Keratinocyte (primary cell): Measurements from ENCODE around the gene PPP2R5C.

Experiments used
- EZH2 ChIP-seq: IDR thresholded peaks from one replicate; pipeline ENCODE4 v1.6.1; 2012; ENCODE audit warnings: inconsistent platforms, mild to moderate bottlenecking, low read length, moderate library complexity
- TF ChIP-seq, protein P1 (sequence below), 3 experiments: IDR thresholded peaks in 1 of 3; conservative IDR thresholded peaks in 1 of 3; optimal IDR thresholded peaks in 1 of 3; 2 replicates in 2 of 3; 3 replicates in 1 of 3; pipeline versions ENCODE3 to v1.5.1; 2011; ENCODE audit warnings: low read length in 3 of 3, mild to moderate bottlenecking in 3 of 3, moderate library complexity in 2 of 3, control low read depth in 1 of 3, inconsistent platforms in 1 of 3; ENCODE audit not compliant: insufficient read depth in 2 of 3; ENCODE audit errors: extremely low read depth in 1 of 3

DNA sequence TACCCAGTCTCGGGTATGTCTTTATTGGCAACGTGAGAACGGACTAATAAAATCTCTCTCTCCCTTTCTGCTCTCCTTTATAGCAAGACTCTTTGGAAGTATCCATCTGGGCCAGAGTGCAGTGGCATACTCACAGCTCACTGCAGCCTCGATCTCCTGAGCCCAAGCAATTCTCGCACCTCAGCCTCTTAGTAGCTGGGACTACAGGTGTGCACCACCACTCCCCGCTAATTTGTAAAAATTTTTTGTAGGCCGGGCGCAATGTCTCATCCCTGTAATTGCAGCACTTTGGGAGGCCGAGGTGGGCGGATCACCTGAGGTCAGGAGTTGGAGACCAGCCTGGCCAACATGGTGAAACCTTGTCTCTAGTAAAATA lies 33.2 kb upstream of the PPP2R5C start:
- TF ChIP-seq, protein P1, sequence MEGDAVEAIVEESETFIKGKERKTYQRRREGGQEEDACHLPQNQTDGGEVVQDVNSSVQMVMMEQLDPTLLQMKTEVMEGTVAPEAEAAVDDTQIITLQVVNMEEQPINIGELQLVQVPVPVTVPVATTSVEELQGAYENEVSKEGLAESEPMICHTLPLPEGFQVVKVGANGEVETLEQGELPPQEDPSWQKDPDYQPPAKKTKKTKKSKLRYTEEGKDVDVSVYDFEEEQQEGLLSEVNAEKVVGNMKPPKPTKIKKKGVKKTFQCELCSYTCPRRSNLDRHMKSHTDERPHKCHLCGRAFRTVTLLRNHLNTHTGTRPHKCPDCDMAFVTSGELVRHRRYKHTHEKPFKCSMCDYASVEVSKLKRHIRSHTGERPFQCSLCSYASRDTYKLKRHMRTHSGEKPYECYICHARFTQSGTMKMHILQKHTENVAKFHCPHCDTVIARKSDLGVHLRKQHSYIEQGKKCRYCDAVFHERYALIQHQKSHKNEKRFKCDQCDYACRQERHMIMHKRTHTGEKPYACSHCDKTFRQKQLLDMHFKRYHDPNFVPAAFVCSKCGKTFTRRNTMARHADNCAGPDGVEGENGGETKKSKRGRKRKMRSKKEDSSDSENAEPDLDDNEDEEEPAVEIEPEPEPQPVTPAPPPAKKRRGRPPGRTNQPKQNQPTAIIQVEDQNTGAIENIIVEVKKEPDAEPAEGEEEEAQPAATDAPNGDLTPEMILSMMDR (optimal IDR thresholded peaks at IDR 0.05 in 1 of 3, IDR thresholded peaks at IDR 0.05 in 1 of 3, conservative IDR thresholded peaks at IDR 0.05 in 1 of 3; ENCODE audit: extremely low read depth in 1 of 3, insufficient read depth in 2 of 3, low read length in 3 of 3), result no peak
- TF ChIP-seq EZH2, result no peak
